SU-DHL-6 (cell line): ENCODE measurements around the gene SHC3.

Source experiments
- H2AFZ ChIP-seq: fragments of 200-600 bp; sonication (generic); 2 replicates; pipeline ENCODE4 v1.6.1; 2014; ENCODE audit warnings: low read depth, mild to moderate bottlenecking, moderate library complexity, mixed read lengths, antibody characterized with exemption, low read length; ENCODE audit not compliant: severe bottlenecking
- H3F3A ChIP-seq: fragments of 200-600 bp; shearing (Covaris generic); 2 replicates; pipeline ENCODE4 v1.6.0; 2016; ENCODE audit warnings: antibody characterized with exemption, mild to moderate bottlenecking; ENCODE audit not compliant: insufficient read depth
- H3K27ac ChIP-seq: fragments of 200-600 bp; sonication (generic); 2 replicates; pipeline ENCODE4 v1.5.1; 2016; ENCODE audit warnings: low read depth, mild to moderate bottlenecking, low read length, moderate library complexity, mixed read lengths
- H3K27me3 ChIP-seq: fragments of 200-600 bp; sonication (generic), shearing (Covaris generic); 2 replicates; pipeline ENCODE4 v1.6.0; 2014; ENCODE audit warnings: mild to moderate bottlenecking, low read length
- H3K36me3 ChIP-seq: fragments of 200-600 bp; sonication (generic); 2 replicates; pipeline ENCODE4 v1.6.1; 2014; ENCODE audit warnings: mild to moderate bottlenecking, low read length, mixed read lengths
- H3K4me2 ChIP-seq: fragments of 300-600, 200-600 bp; shearing (Covaris generic), sonication (generic); 2 replicates; pipeline ENCODE4 v1.6.0; 2014; ENCODE audit warnings: low read length, low read depth, mild to moderate bottlenecking; ENCODE audit not compliant: poor library complexity, severe bottlenecking
- H3K4me3 ChIP-seq: fragments of 200-600 bp; sonication (generic); 2 replicates; pipeline ENCODE4 v1.5.1; 2014; ENCODE audit warnings: antibody characterized with exemption, low read length, mild to moderate bottlenecking, mixed read lengths; ENCODE audit not compliant: insufficient read depth, poor library complexity, severe bottlenecking
- H3K79me2 ChIP-seq: fragments of 200-600 bp; sonication (generic); 2 replicates; pipeline ENCODE4 v1.6.1; 2014; ENCODE audit warnings: mild to moderate bottlenecking, low read length, moderate library complexity; ENCODE audit not compliant: insufficient read depth
- H3K9ac ChIP-seq: fragments of 200-600 bp; sonication (generic); 2 replicates; pipeline ENCODE4 v1.7.0; 2014; ENCODE audit warnings: mild to moderate bottlenecking, low read length
- H3K9me2 ChIP-seq: fragments of 200-600 bp; sonication (generic); replicated peaks from 2 replicates; pipeline ENCODE4 v1.6.1; 2014; ENCODE audit warnings: low read length; ENCODE audit not compliant: insufficient read depth
- H3K9me3 ChIP-seq: fragments of 200-600 bp; sonication (generic); 2 replicates; pipeline ENCODE4 v1.6.1; 2014; ENCODE audit warnings: low read length, mixed read lengths; ENCODE audit not compliant: insufficient read depth
- H4K20me1 ChIP-seq: fragments of 200-600 bp; sonication (generic); 2 replicates; pipeline ENCODE4 v1.6.1; 2014; ENCODE audit warnings: low read depth, mild to moderate bottlenecking, antibody characterized with exemption, low read length, moderate library complexity, mixed read lengths
- CTCF ChIP-seq: fragments of 200-600 bp; sonication (generic); IDR thresholded peaks from one replicate; pipeline ENCODE4 v1.5.1; 2017; ENCODE audit warnings: antibody characterized with exemption, mild to moderate bottlenecking, low read length, moderate library complexity; ENCODE audit not compliant: insufficient read depth, poor library complexity, severe bottlenecking
- EZH2phosphoT487 ChIP-seq: fragments of 200-600 bp; sonication (generic), shearing (Covaris generic); conservative IDR thresholded peaks from 2 replicates; pipeline ENCODE4 v1.6.1; 2018; ENCODE audit warnings: mild to moderate bottlenecking, antibody characterized with exemption, low read length, moderate library complexity, mixed read lengths

SHC3 gene

GRCh38 chr9:88983865-88984542 lies 194.6 kb downstream of the SHC3 start:
- Histone ChIP-seq H3K9me3 (no peaks in the 10 kb centered on the region), H3K79me2 (no peaks in the 10 kb centered on the region), H3K9me2 (no peaks in the 10 kb centered on the region), H4K20me1 (no peaks in the 10 kb centered on the region), H3F3A (no peaks in the 10 kb centered on the region), H3K9ac (no peak overlapping the region), H3K27me3 (no peaks in the 10 kb centered on the region), H3K36me3 (no peaks in the 10 kb centered on the region), H3K4me3 (no peak overlapping the region), H3K27ac (no peak overlapping the region), H2AFZ (no peak overlapping the region), H3K4me2 (no peak overlapping the region)
- TF ChIP-seq CTCF (no peak), EZH2phosphoT487 (no peak)

GRCh38 chr9:88980740-88981203 lies 197.8 kb downstream of the SHC3 start:
- no peaks in the 10 kb centered on the region for H3K36me3 ChIP-seq
- H3K9me2 ChIP-seq, result no peaks in the 10 kb centered on the region
- TF ChIP-seq EZH2phosphoT487, result no peak
- no peak for TF ChIP-seq CTCF
- H3K79me2 ChIP-seq, result no peaks in the 10 kb centered on the region
- H3K4me2 ChIP-seq, result no peak overlapping the region
- no peaks in the 10 kb centered on the region for H4K20me1 ChIP-seq
- no peaks in the 10 kb centered on the region for H3F3A ChIP-seq
- no peak overlapping the region for H3K4me3 ChIP-seq
- no peak overlapping the region for H3K9ac ChIP-seq
- H3K27me3 ChIP-seq, result no peaks in the 10 kb centered on the region
- H2AFZ ChIP-seq, result no peak overlapping the region
- no peak overlapping the region for H3K27ac ChIP-seq
- H3K9me3 ChIP-seq, result no peaks in the 10 kb centered on the region

- Histone ChIP-seq H3K4me3 (no peak overlapping the region), H3K9me3 (no peaks in the 10 kb centered on the region), H3K79me2 (no peaks in the 10 kb centered on the region), H3F3A (no peaks in the 10 kb centered on the region), H4K20me1 (no peaks in the 10 kb centered on the region), H3K9me2 (no peaks in the 10 kb centered on the region), H3K27ac (no peak overlapping the region), H2AFZ (no peak overlapping the region), H3K9ac (no peak overlapping the region), H3K36me3 (no peaks in the 10 kb centered on the region), H3K27me3 (no peaks in the 10 kb centered on the region), H3K4me2 (no peak overlapping the region)
- no peak for TF ChIP-seq EZH2phosphoT487
- no peak for TF ChIP-seq CTCF
Observed at GRCh38 chr9:88979791-88980190, 198.8 kb downstream of the SHC3 start.
